Right atrium auricular region (tissue), 2 donors: ENCODE results near the gene UBE2E2. TPM values are rescaled to one million over a fixed set of nuclear protein-coding genes. Genes with fewer than 3 reads are reported as not detected.

Experiments
- DNase-seq: peaks from one replicate; pipeline ENCODE4 v3.0.0-alpha.2; 2019; ENCODE audit warnings: low spot score
- H3K27ac ChIP-seq, 2 donors: fragments of 200-600 bp; sonication (generic); 1 replicate in 1 of 2; 2 replicates in 1 of 2; pipeline ENCODE4 v1.5.1; 2016 to 2019
- H3K27me3 ChIP-seq, 2 donors: fragments of 200-600 bp; sonication (generic); one replicate each; pipeline versions ENCODE4 v1.5.1 to v1.6.0; 2017 to 2019
- H3K36me3 ChIP-seq: fragments of 200-600 bp; sonication (generic); one replicate; pipeline ENCODE4 v1.5.1; 2016
- H3K4me1 ChIP-seq, 2 donors: fragments of 200-600 bp; sonication (generic); one replicate each; pipeline versions ENCODE4 v1.5.1 to v1.6.0; 2017 to 2019
- H3K4me3 ChIP-seq, 2 donors: fragments of 200-600 bp; sonication (generic); 1 replicate in 1 of 2; 2 replicates in 1 of 2; pipeline ENCODE4 v1.5.1; 2017 to 2019; ENCODE audit warnings: mild to moderate bottlenecking in 1 of 2, moderate library complexity in 1 of 2
- H3K9me3 ChIP-seq, 2 donors: fragments of 200-600 bp; sonication (generic); one replicate each; pipeline ENCODE4 v1.5.1; 2019
- total RNA-seq, 2 donors: library from RNA; depleted of rRNA; stranded (reverse); fragments of >200 nt; gene quantifications; one replicate each; pipeline ENCODE4 v1.1.0, GENCODE V29; 2016
- TF ChIP-seq, protein P1 (sequence below), 2 donors: fragments of 200-600 bp; sonication (generic); IDR thresholded peaks; one replicate each; pipeline ENCODE4 v1.5.1; 2019; ENCODE audit warnings: antibody characterized with exemption in 2 of 2

The UBE2E2 gene
- total RNA-seq, 2 donors from 2014 or later = 31.0 to 36.7 TPM

DNA sequence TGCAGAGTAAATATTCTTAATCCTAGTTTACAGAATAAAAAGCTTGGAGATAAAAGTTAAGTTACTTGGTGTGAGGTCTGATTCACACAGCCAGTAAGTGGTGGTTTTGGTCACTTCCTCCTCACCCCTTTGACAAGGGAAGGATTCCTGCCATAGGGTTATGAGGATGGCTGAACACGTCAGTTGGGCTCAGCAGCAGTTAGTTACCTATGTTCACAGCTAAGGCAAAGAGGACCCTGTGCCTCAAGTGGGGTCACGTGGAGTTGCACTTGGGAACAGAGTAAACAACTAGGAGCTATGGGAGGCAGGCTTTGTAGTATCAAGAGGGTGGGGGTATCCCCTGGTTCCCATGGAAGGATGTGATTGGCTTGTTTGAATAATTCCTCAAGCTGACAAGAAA is 232.2 kb downstream of the UBE2E2 start:
- H3K27me3 ChIP-seq = no peaks in the 10 kb centered on the region
- no peak overlapping the region for H3K4me3 ChIP-seq
- no peaks in the 10 kb centered on the region for H3K9me3 ChIP-seq
- no peak for DNase-seq
- TF ChIP-seq, protein P1, sequence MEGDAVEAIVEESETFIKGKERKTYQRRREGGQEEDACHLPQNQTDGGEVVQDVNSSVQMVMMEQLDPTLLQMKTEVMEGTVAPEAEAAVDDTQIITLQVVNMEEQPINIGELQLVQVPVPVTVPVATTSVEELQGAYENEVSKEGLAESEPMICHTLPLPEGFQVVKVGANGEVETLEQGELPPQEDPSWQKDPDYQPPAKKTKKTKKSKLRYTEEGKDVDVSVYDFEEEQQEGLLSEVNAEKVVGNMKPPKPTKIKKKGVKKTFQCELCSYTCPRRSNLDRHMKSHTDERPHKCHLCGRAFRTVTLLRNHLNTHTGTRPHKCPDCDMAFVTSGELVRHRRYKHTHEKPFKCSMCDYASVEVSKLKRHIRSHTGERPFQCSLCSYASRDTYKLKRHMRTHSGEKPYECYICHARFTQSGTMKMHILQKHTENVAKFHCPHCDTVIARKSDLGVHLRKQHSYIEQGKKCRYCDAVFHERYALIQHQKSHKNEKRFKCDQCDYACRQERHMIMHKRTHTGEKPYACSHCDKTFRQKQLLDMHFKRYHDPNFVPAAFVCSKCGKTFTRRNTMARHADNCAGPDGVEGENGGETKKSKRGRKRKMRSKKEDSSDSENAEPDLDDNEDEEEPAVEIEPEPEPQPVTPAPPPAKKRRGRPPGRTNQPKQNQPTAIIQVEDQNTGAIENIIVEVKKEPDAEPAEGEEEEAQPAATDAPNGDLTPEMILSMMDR (IDR thresholded peaks at IDR 0.05) = no peak
- no peak overlapping the region for H3K27ac ChIP-seq
- H3K36me3 ChIP-seq = no peaks in the 10 kb centered on the region
- peaks cover 0 to 5% of the 10 kb centered on the region in 2 donors for H3K4me1 ChIP-seq

DNA sequence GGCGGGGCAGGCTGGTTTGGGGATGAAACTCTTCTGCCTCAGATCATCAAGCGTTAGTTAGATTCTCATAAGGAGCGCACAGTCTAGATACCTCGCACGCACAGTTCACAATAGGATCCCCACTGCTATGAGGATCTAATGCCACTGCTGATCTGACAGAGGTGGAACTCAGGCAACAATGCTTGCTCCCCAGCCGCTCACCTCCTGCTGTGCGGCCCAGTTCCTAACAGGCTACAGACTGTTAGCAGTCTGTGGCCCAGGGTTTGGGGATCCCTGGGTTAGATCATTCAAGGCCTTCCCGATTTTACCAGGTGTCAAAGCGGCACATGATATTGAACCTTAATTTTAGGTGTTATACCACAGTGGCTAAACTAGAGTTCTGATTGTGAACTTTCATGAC is 232.8 kb downstream of the UBE2E2 start:
- Histone ChIP-seq H3K27ac (no peak overlapping the region), H3K4me3 (no peak overlapping the region), H3K9me3 (no peaks in the 10 kb centered on the region), H3K27me3 (no peaks in the 10 kb centered on the region), H3K36me3 (no peaks in the 10 kb centered on the region), H3K4me1 (peaks cover 0 to 4% of the 10 kb centered on the region in 2 donors)
- TF ChIP-seq, protein P1 (IDR thresholded peaks at IDR 0.05) = no peak
- DNase-seq = no peak

DNA sequence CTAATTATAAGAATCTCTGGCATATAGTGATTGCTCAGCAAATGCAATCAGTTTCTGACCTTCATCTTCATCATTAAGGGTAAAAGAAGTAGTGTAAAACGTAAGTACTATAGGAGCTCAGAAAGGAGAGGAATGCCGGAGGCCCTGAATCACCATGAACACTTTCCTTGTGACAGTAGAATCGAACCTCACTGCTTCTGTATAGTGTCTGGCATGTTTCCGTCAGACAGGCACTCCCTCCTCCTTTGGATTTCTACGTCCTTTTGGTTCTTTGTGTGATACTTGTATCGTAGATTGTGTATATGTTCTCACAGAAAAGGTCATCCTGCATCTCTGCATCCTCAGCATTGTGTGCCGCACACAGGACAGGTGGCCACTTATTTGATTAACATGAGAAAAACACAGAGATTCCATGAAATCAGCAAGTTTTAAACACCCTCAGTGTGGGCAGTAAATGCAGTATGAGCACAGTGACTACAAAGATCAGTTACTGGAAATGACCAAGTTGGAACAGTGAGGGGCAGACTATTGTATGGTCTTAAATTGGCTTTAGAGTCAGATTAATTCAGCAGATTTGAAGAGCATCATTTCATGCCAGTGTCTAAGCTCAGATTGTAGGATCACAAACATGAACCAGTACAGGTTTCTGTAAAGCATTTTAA is 234.5 kb downstream of the UBE2E2 start:
- Histone ChIP-seq H3K4me3 (no peak overlapping the region), H3K9me3 (no peaks in the 10 kb centered on the region), H3K36me3 (no peaks in the 10 kb centered on the region), H3K27ac (no peak overlapping the region), H3K27me3 (no peaks in the 10 kb centered on the region), H3K4me1 (no peaks in the 10 kb centered on the region)
- TF ChIP-seq, protein P1 (IDR thresholded peaks at IDR 0.05) = no peak
- no peak for DNase-seq

DNA sequence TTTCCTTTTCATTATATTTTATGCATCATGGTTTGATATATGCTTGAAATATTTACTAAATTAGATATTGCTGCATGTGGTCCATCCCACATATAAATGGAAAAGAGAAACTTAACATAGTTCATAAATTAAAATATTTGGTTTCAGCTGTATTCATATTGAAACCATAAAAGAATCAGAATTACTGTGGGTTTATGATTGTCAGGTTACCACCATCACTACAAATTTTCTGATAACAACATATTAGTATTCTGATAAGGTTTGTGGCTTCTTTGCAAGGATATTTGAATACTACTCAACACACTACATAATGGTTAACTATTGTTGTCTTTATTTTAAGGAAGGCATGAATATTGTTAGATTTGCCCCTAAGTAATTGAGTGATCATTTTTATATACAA is 235.5 kb downstream of the UBE2E2 start:
- H3K27me3 ChIP-seq = no peaks in the 10 kb centered on the region
- no peak for DNase-seq
- TF ChIP-seq, protein P1 (IDR thresholded peaks at IDR 0.05) = no peak
- no peak overlapping the region for H3K27ac ChIP-seq
- H3K4me1 ChIP-seq = peaks cover 0 to 6% of the 10 kb centered on the region in 2 donors
- no peaks in the 10 kb centered on the region for H3K9me3 ChIP-seq
- H3K4me3 ChIP-seq = no peak overlapping the region
- no peaks in the 10 kb centered on the region for H3K36me3 ChIP-seq

DNA sequence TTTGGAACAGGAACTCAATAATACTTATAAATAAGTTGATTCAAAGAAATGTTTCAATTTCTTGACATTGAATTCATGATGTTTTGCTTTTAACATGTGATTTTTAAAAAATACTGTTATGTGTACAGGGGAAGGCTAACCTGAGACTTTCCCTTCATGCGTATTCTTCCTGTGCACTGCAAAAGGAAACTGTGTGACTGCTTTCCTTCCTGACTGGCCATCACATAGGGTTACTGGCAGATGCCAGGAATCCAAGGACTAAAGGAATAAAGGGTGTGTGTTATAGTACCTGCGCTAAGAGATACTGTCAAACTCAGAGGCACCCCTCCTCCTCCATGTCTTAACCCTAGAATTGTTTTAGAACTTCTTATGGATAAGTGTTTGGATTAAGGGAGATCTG is 236.0 kb downstream of the UBE2E2 start:
- TF ChIP-seq, protein P1 (IDR thresholded peaks at IDR 0.05) = no peak
- Histone ChIP-seq H3K27ac (no peak overlapping the region), H3K4me3 (no peak overlapping the region), H3K27me3 (no peaks in the 10 kb centered on the region), H3K9me3 (no peaks in the 10 kb centered on the region), H3K36me3 (no peaks in the 10 kb centered on the region), H3K4me1 (peaks cover 0 to 6% of the 10 kb centered on the region in 2 donors)
- no peak for DNase-seq
